MM.1S (cell line): ENCODE results near the gene RBPMS2.

Source experiments
- DNase-seq: peaks from one replicate; pipeline ENCODE4 v3.0.0-alpha.2; 2015
- H2AFZ ChIP-seq: fragments of 300-600 bp; sonication (generic); 2 replicates; pipeline ENCODE4 v1.6.0; 2016; ENCODE audit warnings: antibody characterized with exemption, low read length
- H3F3A ChIP-seq: fragments of 300-600 bp; sonication (generic); 2 replicates; pipeline ENCODE4 v1.6.1; 2016; ENCODE audit warnings: mild to moderate bottlenecking, antibody characterized with exemption, low read length, moderate library complexity, mixed read lengths; ENCODE audit not compliant: insufficient read depth
- H3K27ac ChIP-seq: fragments of 300-600 bp; sonication (generic); 2 replicates; pipeline ENCODE4 v1.5.1; 2016; ENCODE audit warnings: mild to moderate bottlenecking, low read length
- H3K27me3 ChIP-seq: fragments of 300-600 bp; sonication (generic); replicated peaks from 2 replicates; pipeline ENCODE4 v1.6.0; 2016; ENCODE audit warnings: low read length; ENCODE audit not compliant: insufficient read depth
- H3K36me3 ChIP-seq: fragments of 300-600 bp; sonication (generic); replicated peaks from 2 replicates; pipeline ENCODE4 v1.6.1; 2016; ENCODE audit warnings: mild to moderate bottlenecking, low read length, mixed read lengths; ENCODE audit not compliant: insufficient read depth
- H3K4me1 ChIP-seq: fragments of 300-600 bp; sonication (generic); 2 replicates; pipeline ENCODE4 v1.6.1; 2016; ENCODE audit warnings: low read length, mixed read lengths
- H3K4me2 ChIP-seq: fragments of 300-600 bp; sonication (generic); 2 replicates; pipeline ENCODE4 v1.6.0; 2016; ENCODE audit warnings: low read depth, low read length
- H3K4me3 ChIP-seq: fragments of 300-600 bp; sonication (generic); 2 replicates; pipeline ENCODE4 v1.5.1; 2016; ENCODE audit warnings: low read length, mixed read lengths
- H3K79me2 ChIP-seq: fragments of 300-600 bp; sonication (generic); 2 replicates; pipeline ENCODE4 v1.6.1; 2016; ENCODE audit warnings: mixed run types, low read length, mixed read lengths
- H3K9ac ChIP-seq: fragments of 300-600 bp; sonication (generic); 2 replicates; pipeline ENCODE4 v1.6.1; 2016; ENCODE audit warnings: low read length, mixed read lengths
- H3K9me2 ChIP-seq: fragments of 300-600 bp; sonication (generic); replicated peaks from 2 replicates; pipeline ENCODE4 v1.6.1; 2016; ENCODE audit warnings: mild to moderate bottlenecking, low read length, mixed read lengths; ENCODE audit not compliant: insufficient read depth
- H3K9me3 ChIP-seq: fragments of 300-600 bp; sonication (generic); replicated peaks from 2 replicates; pipeline ENCODE4 v1.6.1; 2016; ENCODE audit warnings: mild to moderate bottlenecking, low read length, mixed read lengths; ENCODE audit not compliant: insufficient read depth
- H4K20me1 ChIP-seq: fragments of 300-600 bp; sonication (generic); 2 replicates; pipeline ENCODE4 v1.6.1; 2016; ENCODE audit warnings: mild to moderate bottlenecking, low read length, moderate library complexity, mixed read lengths; ENCODE audit not compliant: insufficient read depth
- CTCF ChIP-seq: fragments of 300-600 bp; sonication (generic); IDR thresholded peaks from 2 replicates; pipeline ENCODE4 v1.5.1; 2016; ENCODE audit warnings: antibody characterized with exemption, low read length, mixed read lengths
- EZH2 ChIP-seq: fragments of 300-600 bp; sonication (generic); optimal IDR thresholded peaks from 2 replicates; pipeline ENCODE3; 2017; ENCODE audit warnings: low read depth, mild to moderate bottlenecking, antibody characterized with exemption, low read length, mixed read lengths
- EZH2phosphoT487 ChIP-seq: fragments of 300-600 bp; sonication (generic); IDR thresholded peaks from 2 replicates; pipeline ENCODE4 v1.6.1; 2018; ENCODE audit warnings: antibody characterized with exemption, low read length

RBPMS2 gene

DNA sequence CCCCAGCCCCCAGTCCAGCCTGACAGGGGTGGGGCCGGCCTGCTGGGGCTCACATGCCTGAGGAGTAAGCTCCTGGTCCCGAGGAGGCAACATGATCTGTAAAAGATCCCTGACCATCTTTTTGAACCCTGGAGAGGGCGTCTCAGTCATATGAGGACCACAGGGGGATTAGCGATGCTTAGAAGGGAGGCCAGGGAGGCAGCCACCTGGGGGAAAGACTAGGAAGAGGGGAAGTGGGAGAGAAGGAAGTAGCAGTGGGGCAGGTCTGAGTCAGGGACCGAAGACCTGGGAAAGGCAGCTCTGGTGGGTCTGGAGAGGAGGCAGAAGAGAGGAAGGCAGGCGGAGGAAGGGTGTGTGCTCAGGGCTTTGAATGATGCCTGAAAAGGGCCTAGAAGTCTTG, 31.1 kb upstream of the RBPMS2 start:
- Histone ChIP-seq H3K9ac (no peak overlapping the region), H3K4me2 (no peak overlapping the region), H3F3A (no peaks in the 10 kb centered on the region)

GRCh38 chr15:64804619-64805018, 29.2 kb upstream of the RBPMS2 start:
- Histone ChIP-seq H3K27me3 (0 out of 2 replicates have a peak, but pooled peaks cover 3% of the 10 kb centered on the region), H3K79me2 (no peaks in the 10 kb centered on the region), H3K9me3 (no peaks in the 10 kb centered on the region), H3K4me2 (no peak overlapping the region), H3K4me1 (no peaks in the 10 kb centered on the region), H2AFZ (no peak overlapping the region), H3K9me2 (no peaks in the 10 kb centered on the region), H3F3A (no peaks in the 10 kb centered on the region), H4K20me1 (no peaks in the 10 kb centered on the region), H3K9ac (no peak overlapping the region), H3K36me3 (no peaks in the 10 kb centered on the region), H3K27ac (no peak overlapping the region), H3K4me3 (no peak overlapping the region)
- DNase-seq = no peak
- TF ChIP-seq EZH2 (no peak), EZH2phosphoT487 (no peak), CTCF (no peak)

More for the DNA sequence above, 31.1 kb upstream of the RBPMS2 start:
- Histone ChIP-seq H3K4me1 (no peaks in the 10 kb centered on the region), H2AFZ (no peak overlapping the region), H3K9me3 (no peaks in the 10 kb centered on the region), H3K36me3 (no peaks in the 10 kb centered on the region), H3K4me3 (no peak overlapping the region), H3K9me2 (no peaks in the 10 kb centered on the region), H3K79me2 (no peaks in the 10 kb centered on the region), H3K27ac (no peak overlapping the region), H3K27me3 (0 out of 2 replicates have a peak, but pooled peaks cover 3% of the 10 kb centered on the region), H4K20me1 (no peaks in the 10 kb centered on the region)
- TF ChIP-seq EZH2phosphoT487 = no peak
- no peak for TF ChIP-seq CTCF
- TF ChIP-seq EZH2 = no peak
- no peak for DNase-seq

- DNase-seq = no peak
- no peak overlapping the region for H3K27ac ChIP-seq
- no peaks in the 10 kb centered on the region for H3K79me2 ChIP-seq
- no peak overlapping the region for H3K4me2 ChIP-seq
- no peak overlapping the region for H3K9ac ChIP-seq
- TF ChIP-seq EZH2phosphoT487 (no peak), CTCF (no peak), EZH2 (no peak)
- no peak overlapping the region for H2AFZ ChIP-seq
- no peaks in the 10 kb centered on the region for H3K9me3 ChIP-seq
- H4K20me1 ChIP-seq = no peaks in the 10 kb centered on the region
- no peaks in the 10 kb centered on the region for H3K4me1 ChIP-seq
- no peaks in the 10 kb centered on the region for H3K27me3 ChIP-seq
- no peaks in the 10 kb centered on the region for H3F3A ChIP-seq
- no peaks in the 10 kb centered on the region for H3K9me2 ChIP-seq
- H3K4me3 ChIP-seq = no peak overlapping the region
- H3K36me3 ChIP-seq = no peaks in the 10 kb centered on the region
These were observed 28.1 kb upstream of the RBPMS2 start for GRCh38 chr15:64803526-64803925.
